Liver (tissue), 9 donors: ENCODE data around the gene AMPH. TPM values are rescaled to one million over a fixed set of nuclear protein-coding genes. Genes with fewer than 3 reads are reported as not detected.

Experiments used
- DNase-seq: peaks from one replicate; pipeline ENCODE4 v3.0.0-alpha.2; 2017; ENCODE audit warnings: low spot score
- H3K27ac ChIP-seq, 2 donors: one replicate each; pipeline ENCODE4 v1.7.0; 2013; ENCODE audit warnings: inconsistent platforms in 2 of 2, low read length in 2 of 2, control low read depth in 1 of 2, low read depth in 1 of 2, mild to moderate bottlenecking in 1 of 2
- H3K27me3 ChIP-seq, 4 donors: one replicate each; pipeline versions ENCODE4 v1.6.1 to v1.7.0; 2013; ENCODE audit warnings: low read length in 3 of 4, inconsistent platforms in 1 of 4, mild to moderate bottlenecking in 1 of 4, moderate library complexity in 1 of 4; ENCODE audit not compliant: control insufficient read depth in 4 of 4, insufficient read depth in 4 of 4
- H3K36me3 ChIP-seq, 4 donors: one replicate each; pipeline versions ENCODE4 v1.6.1 to v1.7.0; 2013; ENCODE audit warnings: low read length in 3 of 4, mild to moderate bottlenecking in 3 of 4, low read depth in 1 of 4, moderate library complexity in 1 of 4; ENCODE audit not compliant: control insufficient read depth in 4 of 4, insufficient read depth in 3 of 4
- H3K4me1 ChIP-seq, 4 donors: one replicate each; pipeline versions ENCODE4 v1.6.1 to v1.7.0; 2013; ENCODE audit warnings: low read length in 3 of 4, mild to moderate bottlenecking in 3 of 4, moderate library complexity in 1 of 4; ENCODE audit not compliant: control insufficient read depth in 4 of 4, insufficient read depth in 4 of 4
- H3K4me3 ChIP-seq, 3 donors: one replicate each; pipeline versions ENCODE4 v1.6.1 to v1.7.0; 2013; ENCODE audit warnings: low read length in 3 of 3, control low read depth in 1 of 3, low read depth in 1 of 3, mild to moderate bottlenecking in 1 of 3
- H3K9ac ChIP-seq, 2 donors: one replicate each; pipeline ENCODE4 v1.7.0; 2013; ENCODE audit warnings: low read length in 2 of 2, mild to moderate bottlenecking in 2 of 2, moderate library complexity in 2 of 2, control low read depth in 1 of 2, low read depth in 1 of 2
- H3K9me3 ChIP-seq, 4 donors: one replicate each; pipeline versions ENCODE4 v1.6.1 to v1.7.0; 2013; ENCODE audit warnings: low read length in 3 of 4; ENCODE audit not compliant: control insufficient read depth in 4 of 4
- EGR1 ChIP-seq, 2 donors: IDR thresholded peaks; 2 replicates each; pipeline ENCODE4 v1.6.1; 2016 to 2018; ENCODE audit warnings: antibody characterized with exemption in 2 of 2, low read depth in 2 of 2
- FOXA1 ChIP-seq: IDR thresholded peaks from 2 replicates; pipeline ENCODE4 v1.6.1; 2016; ENCODE audit warnings: antibody characterized with exemption
- FOXA2 ChIP-seq: IDR thresholded peaks from 2 replicates; pipeline ENCODE4 v1.6.1; 2016; ENCODE audit warnings: antibody characterized with exemption
- GABPA ChIP-seq, 2 donors: IDR thresholded peaks in 1 of 2; conservative IDR thresholded peaks in 1 of 2; 2 replicates each; pipeline ENCODE4 v1.6.1; 2016; ENCODE audit warnings: antibody characterized with exemption in 2 of 2, mild to moderate bottlenecking in 1 of 2, moderate library complexity in 1 of 2
- HNF4A ChIP-seq, 2 donors: conservative IDR thresholded peaks; 2 replicates each; pipeline ENCODE4 v1.6.1; 2016; ENCODE audit warnings: antibody characterized with exemption in 2 of 2, mild to moderate bottlenecking in 2 of 2
- HNF4G ChIP-seq: IDR thresholded peaks from 2 replicates; pipeline ENCODE4 v1.6.1; 2016; ENCODE audit warnings: antibody characterized with exemption
- JUND ChIP-seq, 2 donors: IDR thresholded peaks; 2 replicates each; pipeline ENCODE4 v1.6.1; 2016; ENCODE audit warnings: antibody characterized with exemption in 2 of 2
- NR2F2 ChIP-seq: IDR thresholded peaks from 2 replicates; pipeline ENCODE4 v1.6.1; 2016; ENCODE audit warnings: antibody characterized with exemption
- RAD21 ChIP-seq, 2 donors: IDR thresholded peaks; 2 replicates each; pipeline ENCODE4 v1.6.1; 2016; ENCODE audit warnings: antibody characterized with exemption in 2 of 2, mild to moderate bottlenecking in 2 of 2
- RXRA ChIP-seq, 2 donors: IDR thresholded peaks; 2 replicates each; pipeline ENCODE4 v1.6.1; 2017 to 2018; ENCODE audit warnings: antibody characterized with exemption in 2 of 2, mild to moderate bottlenecking in 1 of 2
- SP1 ChIP-seq: IDR thresholded peaks from 2 replicates; pipeline ENCODE4 v1.6.1; 2018; ENCODE audit warnings: antibody characterized with exemption, mild to moderate bottlenecking
- TAF1 ChIP-seq: conservative IDR thresholded peaks from 2 replicates; pipeline ENCODE4 v1.6.1; 2016; ENCODE audit warnings: antibody characterized with exemption, mild to moderate bottlenecking
- YY1 ChIP-seq: IDR thresholded peaks from 2 replicates; pipeline ENCODE4 v1.6.1; 2016; ENCODE audit warnings: antibody characterized with exemption, mild to moderate bottlenecking
- WGBS: extraction: QIAGEN DNeasy Blood & Tissue Kit; methylation state at CpG from one replicate; pipeline ENCODE4 v1.1.7; 2013; 5-methylcytosine and 5-hydroxymethylcytosine counted together
- polyA plus RNA-seq, 2 donors: library from polyadenylated mRNA; stranded (reverse) in 1 of 2; unstranded in 1 of 2; fragments of 200-250 nt in 1 of 2; fragments of >200 nt in 1 of 2; fragmentation: Nextera tagmentation in 1 of 2; extraction: Ambion mirVana in 1 of 2; gene quantifications; one replicate each; pipeline versions ENCODE4 v1.2.1 to v1.2.3, GENCODE V29; 2013 to 2015
- total RNA-seq, 2 donors: library from RNA; depleted of rRNA; stranded (reverse); fragments of >200 nt; gene quantifications; one replicate each; pipeline ENCODE4 v1.2.3, GENCODE V29; 2014
- TF ChIP-seq, protein P1 (sequence below): IDR thresholded peaks from 2 replicates; pipeline ENCODE4 v1.6.1; 2016; ENCODE audit warnings: antibody characterized with exemption
- TF ChIP-seq, protein P2 (sequence below): IDR thresholded peaks from 2 replicates; pipeline ENCODE4 v1.6.1; 2016; ENCODE audit warnings: antibody characterized with exemption, mild to moderate bottlenecking
- TF ChIP-seq, protein P3 (sequence below): IDR thresholded peaks from 2 replicates; pipeline ENCODE4 v1.6.1; 2016; ENCODE audit warnings: antibody characterized with exemption
- TF ChIP-seq, protein P4 (sequence below): IDR thresholded peaks from 2 replicates; pipeline ENCODE4 v1.6.1; 2016; ENCODE audit warnings: antibody characterized with exemption
- TF ChIP-seq, protein P5 (sequence below): fragments of 150-350 bp; IDR thresholded peaks from 2 replicates; pipeline ENCODE4 v1.5.1; 2017; ENCODE audit warnings: improper control_type of control experiment, low read depth, low read length; ENCODE audit not compliant: missing input control
- donor health status: healthy.
- donor health status: healthy.
- donor health status: healthy.
- donor health status: healthy.
- donor health status: healthy.

The AMPH gene
- total and polyA plus RNA-seq, 4 donors = 0.13 to 0.25 (median 0.20) TPM

DNA sequence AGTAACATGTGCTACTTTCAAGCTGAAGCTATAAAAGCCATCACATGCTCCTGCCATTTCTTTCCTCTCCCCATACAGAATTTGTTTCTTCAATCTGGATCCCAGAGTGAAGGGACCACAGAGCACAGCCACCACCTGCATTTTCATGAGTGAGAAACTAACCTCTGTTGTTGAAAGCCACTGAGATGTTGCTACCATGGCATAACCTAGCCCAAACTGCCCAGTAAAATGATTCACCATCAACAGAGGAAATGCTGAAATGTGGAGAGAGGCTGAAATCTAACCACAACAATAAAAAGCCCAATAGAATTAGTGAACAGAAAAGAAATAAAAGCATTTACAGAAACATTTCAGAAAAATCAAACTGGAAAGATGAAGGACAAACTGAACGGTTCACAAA, 125.2 kb downstream of the AMPH start:
- no peak overlapping the region for H3K4me3 ChIP-seq
- no peak for DNase-seq
- peaks cover 0 to 4% (median 0%) of the 10 kb centered on the region in 4 donors for H3K27me3 ChIP-seq
- H3K27ac ChIP-seq = no peak overlapping the region
- no peaks in the 10 kb centered on the region for H3K4me1 ChIP-seq
- no peak overlapping the region for H3K9ac ChIP-seq
- TF ChIP-seq HNF4G = no peak
- no peaks in the 10 kb centered on the region for H3K9me3 ChIP-seq
- no peaks in the 10 kb centered on the region for H3K36me3 ChIP-seq
- WGBS = 88% methylated on average over 1 of the region's 1 CpG

DNA sequence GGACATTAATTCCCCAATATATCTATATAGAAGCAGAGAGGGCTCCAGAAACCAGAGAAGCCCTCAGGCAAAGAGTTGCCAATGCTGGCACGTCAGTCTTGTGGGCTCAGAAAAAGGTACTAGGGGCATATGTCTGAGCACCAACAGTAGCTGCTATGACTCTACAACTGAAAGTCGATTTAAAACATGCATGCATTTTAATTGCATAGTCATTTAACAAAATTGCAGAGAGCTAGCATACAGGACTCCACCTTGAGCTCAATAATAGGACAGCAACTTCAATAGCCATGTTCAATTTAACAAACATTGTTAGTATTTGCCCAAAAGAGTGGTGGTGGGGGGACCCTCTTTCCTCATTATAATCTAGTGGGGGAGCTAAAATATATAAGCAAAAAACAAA, 126.5 kb downstream of the AMPH start:
- Histone ChIP-seq H3K9ac (no peak overlapping the region), H3K36me3 (no peaks in the 10 kb centered on the region), H3K9me3 (no peaks in the 10 kb centered on the region), H3K27ac (no peak overlapping the region), H3K4me3 (no peak overlapping the region), H3K27me3 (peaks cover 0 to 2% (median 0%) of the 10 kb centered on the region in 4 donors), H3K4me1 (no peaks in the 10 kb centered on the region)
- 50% methylated on average over 2 of the region's 2 CpGs for WGBS
- TF ChIP-seq, protein P1, sequence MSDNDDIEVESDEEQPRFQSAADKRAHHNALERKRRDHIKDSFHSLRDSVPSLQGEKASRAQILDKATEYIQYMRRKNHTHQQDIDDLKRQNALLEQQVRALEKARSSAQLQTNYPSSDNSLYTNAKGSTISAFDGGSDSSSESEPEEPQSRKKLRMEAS = no peak
- no peak for TF ChIP-seq YY1
- TF ChIP-seq TAF1 = no peak
- TF ChIP-seq RAD21 (IDR thresholded peaks at IDR 0.05) = no peak
- TF ChIP-seq GABPA (IDR thresholded peaks at IDR 0.05 in 1 of 2, conservative IDR thresholded peaks at IDR 0.05 in 1 of 2) = no peak
- DNase-seq = no peak

DNA sequence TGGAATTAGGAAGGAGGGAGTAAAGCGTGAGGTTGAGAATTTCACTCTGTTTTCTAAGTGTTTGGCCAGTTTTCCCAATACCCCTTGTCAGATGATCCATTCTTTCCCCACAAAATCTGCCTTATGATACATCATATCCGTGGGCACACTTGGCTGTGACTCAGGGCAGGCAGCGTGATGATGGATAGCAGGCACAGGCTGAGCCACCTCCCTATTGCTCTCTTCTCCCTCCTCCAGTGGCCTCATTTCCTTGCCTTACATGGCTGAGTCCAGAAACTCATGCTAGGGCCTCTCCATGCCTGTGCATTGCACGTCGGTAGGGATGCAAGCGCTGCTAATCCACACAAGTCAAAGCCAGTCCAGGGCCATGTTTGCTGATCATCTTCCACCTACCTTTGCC, 128.3 kb downstream of the AMPH start:
- no peaks in the 10 kb centered on the region for H3K36me3 ChIP-seq
- no peak overlapping the region for H3K4me3 ChIP-seq
- no peak overlapping the region for H3K27ac ChIP-seq
- no peaks in the 10 kb centered on the region for H3K27me3 ChIP-seq
- no peaks in the 10 kb centered on the region for H3K4me1 ChIP-seq
- no peak for DNase-seq
- WGBS = 78% methylated on average over 6 of the region's 6 CpGs
- no peak overlapping the region for H3K9ac ChIP-seq
- H3K9me3 ChIP-seq = no peaks in the 10 kb centered on the region
- TF ChIP-seq, protein P2, sequence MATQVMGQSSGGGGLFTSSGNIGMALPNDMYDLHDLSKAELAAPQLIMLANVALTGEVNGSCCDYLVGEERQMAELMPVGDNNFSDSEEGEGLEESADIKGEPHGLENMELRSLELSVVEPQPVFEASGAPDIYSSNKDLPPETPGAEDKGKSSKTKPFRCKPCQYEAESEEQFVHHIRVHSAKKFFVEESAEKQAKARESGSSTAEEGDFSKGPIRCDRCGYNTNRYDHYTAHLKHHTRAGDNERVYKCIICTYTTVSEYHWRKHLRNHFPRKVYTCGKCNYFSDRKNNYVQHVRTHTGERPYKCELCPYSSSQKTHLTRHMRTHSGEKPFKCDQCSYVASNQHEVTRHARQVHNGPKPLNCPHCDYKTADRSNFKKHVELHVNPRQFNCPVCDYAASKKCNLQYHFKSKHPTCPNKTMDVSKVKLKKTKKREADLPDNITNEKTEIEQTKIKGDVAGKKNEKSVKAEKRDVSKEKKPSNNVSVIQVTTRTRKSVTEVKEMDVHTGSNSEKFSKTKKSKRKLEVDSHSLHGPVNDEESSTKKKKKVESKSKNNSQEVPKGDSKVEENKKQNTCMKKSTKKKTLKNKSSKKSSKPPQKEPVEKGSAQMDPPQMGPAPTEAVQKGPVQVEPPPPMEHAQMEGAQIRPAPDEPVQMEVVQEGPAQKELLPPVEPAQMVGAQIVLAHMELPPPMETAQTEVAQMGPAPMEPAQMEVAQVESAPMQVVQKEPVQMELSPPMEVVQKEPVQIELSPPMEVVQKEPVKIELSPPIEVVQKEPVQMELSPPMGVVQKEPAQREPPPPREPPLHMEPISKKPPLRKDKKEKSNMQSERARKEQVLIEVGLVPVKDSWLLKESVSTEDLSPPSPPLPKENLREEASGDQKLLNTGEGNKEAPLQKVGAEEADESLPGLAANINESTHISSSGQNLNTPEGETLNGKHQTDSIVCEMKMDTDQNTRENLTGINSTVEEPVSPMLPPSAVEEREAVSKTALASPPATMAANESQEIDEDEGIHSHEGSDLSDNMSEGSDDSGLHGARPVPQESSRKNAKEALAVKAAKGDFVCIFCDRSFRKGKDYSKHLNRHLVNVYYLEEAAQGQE = no peak
- TF ChIP-seq RXRA (IDR thresholded peaks at IDR 0.05) = no peak
- no peak for TF ChIP-seq RAD21 (IDR thresholded peaks at IDR 0.05)
- TF ChIP-seq EGR1 (IDR thresholded peaks at IDR 0.05; ENCODE audit: low read depth in 2 of 2) = no peak
- no peak for TF ChIP-seq SP1
- TF ChIP-seq, protein P3, sequence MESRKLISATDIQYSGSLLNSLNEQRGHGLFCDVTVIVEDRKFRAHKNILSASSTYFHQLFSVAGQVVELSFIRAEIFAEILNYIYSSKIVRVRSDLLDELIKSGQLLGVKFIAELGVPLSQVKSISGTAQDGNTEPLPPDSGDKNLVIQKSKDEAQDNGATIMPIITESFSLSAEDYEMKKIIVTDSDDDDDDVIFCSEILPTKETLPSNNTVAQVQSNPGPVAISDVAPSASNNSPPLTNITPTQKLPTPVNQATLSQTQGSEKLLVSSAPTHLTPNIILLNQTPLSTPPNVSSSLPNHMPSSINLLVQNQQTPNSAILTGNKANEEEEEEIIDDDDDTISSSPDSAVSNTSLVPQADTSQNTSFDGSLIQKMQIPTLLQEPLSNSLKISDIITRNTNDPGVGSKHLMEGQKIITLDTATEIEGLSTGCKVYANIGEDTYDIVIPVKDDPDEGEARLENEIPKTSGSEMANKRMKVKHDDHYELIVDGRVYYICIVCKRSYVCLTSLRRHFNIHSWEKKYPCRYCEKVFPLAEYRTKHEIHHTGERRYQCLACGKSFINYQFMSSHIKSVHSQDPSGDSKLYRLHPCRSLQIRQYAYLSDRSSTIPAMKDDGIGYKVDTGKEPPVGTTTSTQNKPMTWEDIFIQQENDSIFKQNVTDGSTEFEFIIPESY = no peak
- TF ChIP-seq, protein P1 = no peak
- TF ChIP-seq HNF4A (conservative IDR thresholded peaks at IDR 0.05) = no peak
- no peak for TF ChIP-seq JUND (IDR thresholded peaks at IDR 0.05)
- TF ChIP-seq, protein P4, sequence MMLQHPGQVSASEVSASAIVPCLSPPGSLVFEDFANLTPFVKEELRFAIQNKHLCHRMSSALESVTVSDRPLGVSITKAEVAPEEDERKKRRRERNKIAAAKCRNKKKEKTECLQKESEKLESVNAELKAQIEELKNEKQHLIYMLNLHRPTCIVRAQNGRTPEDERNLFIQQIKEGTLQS = no peak
- no peak for TF ChIP-seq HNF4G
- TF ChIP-seq TAF1 = no peak
- no peak for TF ChIP-seq NR2F2
- no peak for TF ChIP-seq FOXA2
- TF ChIP-seq, protein P5, sequence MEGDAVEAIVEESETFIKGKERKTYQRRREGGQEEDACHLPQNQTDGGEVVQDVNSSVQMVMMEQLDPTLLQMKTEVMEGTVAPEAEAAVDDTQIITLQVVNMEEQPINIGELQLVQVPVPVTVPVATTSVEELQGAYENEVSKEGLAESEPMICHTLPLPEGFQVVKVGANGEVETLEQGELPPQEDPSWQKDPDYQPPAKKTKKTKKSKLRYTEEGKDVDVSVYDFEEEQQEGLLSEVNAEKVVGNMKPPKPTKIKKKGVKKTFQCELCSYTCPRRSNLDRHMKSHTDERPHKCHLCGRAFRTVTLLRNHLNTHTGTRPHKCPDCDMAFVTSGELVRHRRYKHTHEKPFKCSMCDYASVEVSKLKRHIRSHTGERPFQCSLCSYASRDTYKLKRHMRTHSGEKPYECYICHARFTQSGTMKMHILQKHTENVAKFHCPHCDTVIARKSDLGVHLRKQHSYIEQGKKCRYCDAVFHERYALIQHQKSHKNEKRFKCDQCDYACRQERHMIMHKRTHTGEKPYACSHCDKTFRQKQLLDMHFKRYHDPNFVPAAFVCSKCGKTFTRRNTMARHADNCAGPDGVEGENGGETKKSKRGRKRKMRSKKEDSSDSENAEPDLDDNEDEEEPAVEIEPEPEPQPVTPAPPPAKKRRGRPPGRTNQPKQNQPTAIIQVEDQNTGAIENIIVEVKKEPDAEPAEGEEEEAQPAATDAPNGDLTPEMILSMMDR = no peak
- no peak for TF ChIP-seq FOXA1
- TF ChIP-seq YY1 = no peak
- TF ChIP-seq GABPA (IDR thresholded peaks at IDR 0.05 in 1 of 2, conservative IDR thresholded peaks at IDR 0.05 in 1 of 2) = no peak
